Hypothalamus (tissue), 51 donors: ENCODE results near the gene ZFPM1.
A peak's percentile ranks its signal among the peaks of the same experiment; 100 is the strongest.

ENCODE experiments used
- DNase-seq, 51 donors: peaks; one replicate each; lab custom pipeline; 2025; lab: John Stamatoyannopoulos, UW

Gene ZFPM1

DNA sequence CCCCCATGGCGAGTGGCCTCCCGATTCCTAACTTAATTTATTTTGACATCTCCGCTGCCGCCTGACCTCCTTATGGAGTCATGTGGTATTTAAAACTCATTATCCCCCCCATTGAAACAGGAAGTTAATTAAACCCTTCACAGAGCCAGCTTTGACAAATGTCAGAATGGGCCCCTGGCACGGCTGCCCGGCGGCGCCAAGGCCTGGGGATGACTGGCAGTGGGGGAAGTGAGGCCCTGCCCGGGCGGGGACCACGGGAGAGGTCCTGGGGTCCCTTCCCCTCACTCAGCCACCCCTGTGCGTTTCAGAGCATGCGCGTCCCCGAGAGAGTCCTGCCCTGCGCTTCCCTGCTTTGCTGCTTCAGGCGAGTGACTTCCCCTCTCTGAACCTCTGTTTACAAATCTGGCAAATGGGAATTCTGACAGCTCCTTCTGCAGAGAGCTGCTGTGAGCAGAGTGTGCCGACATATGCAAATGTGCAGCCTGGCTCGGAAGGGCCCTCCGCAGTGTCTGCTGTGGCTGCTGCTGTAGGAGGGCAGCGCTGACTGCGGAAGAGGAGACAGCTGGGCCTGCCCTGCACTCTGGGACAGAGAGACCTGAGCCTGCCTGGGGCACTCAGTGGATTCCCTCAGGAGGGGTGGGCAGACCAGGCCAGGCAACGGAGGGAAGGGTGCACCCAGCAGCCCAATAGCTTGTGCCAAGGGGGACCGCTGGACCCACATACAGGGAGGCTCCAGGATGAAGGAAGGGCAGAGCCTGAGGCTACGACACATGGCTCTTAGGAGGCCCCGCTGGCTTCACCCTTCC is 4.4 kb upstream of the ZFPM1 start:
- DNase-seq: no peak

DNA sequence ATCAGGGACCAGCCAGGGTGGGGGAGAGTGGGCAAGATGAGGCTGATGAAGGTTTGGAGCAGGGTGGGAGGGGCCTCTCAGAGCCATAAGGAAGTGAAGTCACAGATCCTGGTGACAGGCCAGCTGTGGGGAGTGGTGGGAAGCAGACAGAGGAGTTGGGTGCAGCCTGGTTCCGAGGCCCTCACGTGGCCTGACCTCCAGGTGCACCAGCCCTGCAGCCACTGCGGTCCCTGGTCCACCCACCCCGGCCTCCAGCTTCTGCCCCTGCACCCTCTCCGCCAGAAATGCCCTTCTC is 3.9 kb upstream of the ZFPM1 start:
- no peak for DNase-seq

DNA sequence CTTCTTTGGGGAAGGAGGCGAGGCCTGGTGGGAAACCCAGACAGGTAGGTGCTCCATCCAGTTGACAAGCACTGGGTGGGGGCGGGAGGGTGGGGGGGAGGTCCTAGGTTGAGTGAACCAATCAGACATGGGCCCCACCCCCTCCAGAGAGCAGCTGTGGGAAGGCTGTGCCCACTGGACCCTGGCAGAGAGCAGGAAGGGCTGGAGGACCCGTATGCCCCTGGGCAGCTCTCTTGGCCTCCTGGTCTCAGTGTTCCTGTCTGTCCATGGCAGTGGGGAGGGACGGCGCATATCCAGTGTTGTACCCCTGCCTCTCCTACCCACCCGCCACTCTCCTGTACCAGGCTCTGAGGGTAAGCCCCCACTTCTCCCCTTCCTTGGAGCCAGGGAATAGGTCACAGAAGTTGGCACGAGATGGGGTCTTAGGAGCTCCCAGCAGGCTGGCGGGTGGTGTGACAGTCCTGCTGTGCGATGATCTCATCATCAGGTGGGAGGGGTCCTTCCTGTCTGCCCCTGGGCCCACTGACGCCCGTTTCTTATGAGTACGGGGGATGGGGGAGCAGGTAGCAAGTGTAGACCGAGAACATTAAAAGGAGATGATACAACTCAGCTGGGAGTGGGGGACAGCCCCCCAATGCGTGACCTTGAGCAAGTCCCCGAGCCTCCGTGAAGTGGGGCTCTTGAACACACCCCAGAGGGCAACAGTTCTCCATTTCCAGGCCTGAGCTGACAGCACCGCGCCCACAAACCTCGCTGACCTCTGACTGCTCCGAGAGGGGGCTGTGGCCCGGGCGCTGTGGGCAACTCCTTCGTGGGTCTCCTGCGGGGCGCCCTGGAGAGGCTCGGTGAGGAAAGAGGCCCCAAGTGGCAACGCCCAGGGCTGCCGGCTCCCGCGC is 1.2 kb upstream of the ZFPM1 start:
- DNase-seq: no peak

DNA sequence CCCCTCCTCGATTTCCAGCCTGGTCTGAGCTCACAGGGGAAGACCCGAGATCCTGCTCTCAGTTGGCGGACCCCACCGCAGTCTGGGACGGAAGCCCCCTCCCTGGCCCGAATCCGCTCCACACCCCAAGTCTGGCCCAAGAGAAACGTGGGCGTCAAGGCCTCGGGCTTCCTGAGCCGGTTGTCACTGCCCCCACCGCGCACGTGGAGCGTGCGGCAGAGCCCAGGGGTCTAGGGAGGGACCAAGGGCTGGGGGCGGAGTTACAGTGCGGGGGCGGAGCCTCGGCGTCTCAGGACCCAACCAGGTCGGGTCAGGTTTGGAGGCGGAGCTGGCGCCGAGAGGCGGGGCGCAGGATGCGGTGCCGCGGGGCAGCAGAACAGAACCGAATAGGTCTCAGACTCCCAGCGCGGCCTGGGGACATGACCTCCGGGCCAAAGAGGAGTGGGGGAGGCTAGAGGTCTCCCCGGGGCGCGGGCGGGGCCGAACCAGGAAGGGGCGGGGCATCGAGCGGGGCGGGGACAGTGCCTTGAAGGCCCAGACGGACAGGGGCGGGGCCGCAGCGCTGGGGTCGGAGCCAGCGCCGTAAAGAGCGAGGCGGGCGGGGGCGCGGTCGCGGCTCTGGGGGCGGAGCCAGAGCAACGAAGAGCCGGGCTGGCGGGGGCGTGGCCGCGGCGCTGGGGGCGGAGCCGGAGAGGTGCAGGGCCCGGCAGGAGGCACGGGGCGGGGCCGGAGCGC is 431 bp upstream of the ZFPM1 start:
- peak; percentile 18 to 95 (median 87) for DNase-seq

DNA sequence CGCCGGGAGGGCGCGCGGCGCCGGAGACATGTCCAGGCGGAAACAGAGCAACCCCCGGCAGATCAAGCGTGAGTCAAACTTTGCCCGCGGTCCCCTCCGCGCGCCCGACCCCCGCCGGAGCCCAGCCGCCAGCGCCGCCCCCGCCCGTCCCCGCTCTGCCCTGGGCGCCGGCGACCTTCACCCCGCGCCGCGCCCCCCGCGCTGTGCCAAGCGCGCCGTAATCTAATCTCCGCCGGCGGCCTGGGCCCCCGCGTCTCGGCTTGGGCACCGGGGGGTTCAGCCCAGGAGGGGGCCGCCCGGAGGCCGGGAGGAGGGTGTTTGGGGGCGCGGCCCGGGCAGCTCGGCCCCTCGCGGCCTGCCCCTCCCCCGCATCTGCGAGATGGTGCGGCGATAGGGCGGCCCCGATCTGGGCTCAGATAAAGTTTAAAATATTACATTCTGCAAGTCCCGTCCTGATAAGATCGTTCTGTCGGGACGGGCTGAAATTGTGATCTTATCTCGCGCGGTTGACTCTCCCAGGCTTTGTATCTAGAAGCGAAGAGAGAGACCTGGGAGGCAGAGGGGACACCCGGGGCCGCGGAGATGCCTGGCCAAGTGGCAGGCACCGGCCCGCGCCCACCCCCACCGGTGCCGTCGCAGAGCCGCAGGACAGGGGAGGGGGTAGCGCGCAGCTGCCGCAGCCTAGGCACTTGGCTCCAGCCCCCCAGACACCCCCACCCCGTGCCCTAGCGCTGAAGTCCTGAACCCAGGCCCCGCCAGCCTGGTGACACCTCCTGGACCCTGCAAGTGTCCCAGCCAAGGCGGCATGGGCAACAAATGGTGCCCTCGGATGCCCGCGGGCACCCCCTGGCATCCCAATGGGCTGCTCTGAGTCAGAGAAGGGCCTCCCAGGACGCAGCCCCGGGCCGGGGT is 787 bp downstream of the ZFPM1 start:
- no peak for DNase-seq

DNA sequence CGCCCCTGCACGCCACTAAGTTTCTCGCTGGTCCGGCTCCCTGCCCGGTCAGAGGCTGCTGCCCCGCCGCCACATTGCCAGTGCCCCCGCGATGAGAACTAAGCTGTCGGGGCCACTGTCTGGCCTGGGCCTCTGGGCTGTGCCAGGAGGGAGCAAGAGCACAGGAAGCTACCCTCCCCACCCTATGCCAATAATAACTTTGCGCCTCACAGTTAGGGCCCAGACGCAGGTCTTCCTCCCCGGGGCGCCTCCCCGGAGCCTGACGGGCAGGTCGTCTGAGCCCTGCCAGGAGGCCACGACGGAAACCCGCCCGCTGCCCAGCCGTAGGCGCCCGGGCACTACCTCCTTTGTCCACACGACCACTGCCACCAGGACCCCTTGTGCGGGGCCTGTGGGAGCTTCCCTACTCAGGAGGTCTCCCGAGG is 1.5 kb downstream of the ZFPM1 start:
- DNase-seq: peak in 1 of 51 donors; percentile 43

DNA sequence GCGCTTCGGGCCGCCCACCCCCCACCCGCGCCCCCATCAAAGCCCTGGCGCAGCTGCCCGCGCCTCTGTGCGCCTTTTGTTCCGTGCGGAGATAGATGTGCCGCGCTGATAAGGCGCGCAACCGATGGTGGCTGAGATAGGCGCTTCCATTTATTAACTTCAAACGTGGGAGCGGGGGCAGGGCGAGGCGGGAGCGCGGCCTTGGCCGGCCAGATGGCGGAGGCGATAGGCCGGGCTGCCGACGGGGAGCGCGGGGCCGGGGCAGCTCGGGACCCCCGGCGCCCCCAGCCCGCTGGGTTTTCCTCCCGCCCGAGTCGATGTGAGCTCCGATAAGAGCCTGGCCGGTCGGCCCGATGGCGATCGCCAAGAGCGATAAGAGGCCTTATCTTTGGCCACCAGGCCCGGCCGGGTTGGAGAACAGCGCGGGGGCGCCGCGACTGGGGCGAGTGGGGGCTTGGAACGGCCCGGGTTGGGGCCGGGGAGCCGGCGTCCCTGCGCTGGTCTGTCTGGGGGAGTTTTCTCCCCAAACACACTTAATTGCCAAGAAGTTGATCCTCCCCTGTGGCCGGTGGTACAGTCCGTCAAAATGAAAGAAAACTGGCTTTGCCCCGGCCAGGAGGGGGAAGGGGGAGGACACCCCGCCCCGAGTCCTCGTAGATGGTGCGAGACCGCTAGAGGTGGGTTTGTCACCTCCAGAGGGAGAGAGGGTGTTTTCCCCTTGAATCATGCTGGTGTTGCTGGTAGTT is 2.7 kb downstream of the ZFPM1 start:
- DNase-seq: peak in 6 of 51 donors; percentile 17 to 55 (median 23)

DNA sequence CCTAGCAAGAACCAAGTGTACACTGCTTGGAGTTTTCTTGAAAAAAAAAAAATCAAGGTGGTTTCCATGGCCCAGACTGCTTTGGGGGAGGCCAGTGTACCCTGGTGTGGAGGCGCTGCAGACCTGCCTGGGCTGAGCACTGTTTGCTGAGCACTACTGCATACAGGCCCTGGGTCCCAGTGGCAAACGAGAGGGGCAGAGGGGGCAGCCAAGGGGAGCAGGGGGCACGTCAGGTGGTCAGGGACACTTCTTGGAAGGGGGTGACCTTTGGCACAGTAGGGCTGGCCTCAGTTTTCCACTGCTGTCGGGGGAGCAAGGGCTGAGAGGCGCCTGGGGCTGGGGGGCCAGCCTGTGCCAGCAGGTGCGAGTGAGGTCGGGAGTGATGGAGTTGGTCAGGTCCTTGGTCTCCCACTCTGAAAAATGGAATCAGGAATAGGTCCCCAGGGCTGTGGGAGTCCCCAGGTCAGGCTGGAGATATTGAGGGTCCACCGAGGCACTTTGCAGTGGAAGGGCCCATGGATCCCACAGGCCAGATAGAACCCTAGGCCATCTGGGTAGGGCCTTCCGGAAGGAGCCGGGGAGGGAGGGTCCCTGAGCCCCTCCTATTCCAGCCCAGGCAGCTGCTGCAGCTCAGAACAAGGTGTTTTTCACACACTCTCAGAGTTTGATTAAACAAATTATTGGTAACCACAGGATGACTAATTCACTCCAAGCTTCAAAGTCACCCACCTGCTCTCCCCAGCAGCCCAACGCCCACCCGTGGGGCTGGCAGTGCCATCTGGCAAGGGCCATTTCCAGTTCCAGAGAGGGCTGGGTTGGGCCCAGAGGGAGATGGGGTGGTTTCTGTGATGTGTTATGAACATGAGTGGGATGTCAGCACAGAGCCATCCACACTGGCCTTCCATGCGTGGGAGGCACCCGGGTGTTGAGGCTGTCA is 3.5 kb downstream of the ZFPM1 start:
- DNase-seq: no peak

DNA sequence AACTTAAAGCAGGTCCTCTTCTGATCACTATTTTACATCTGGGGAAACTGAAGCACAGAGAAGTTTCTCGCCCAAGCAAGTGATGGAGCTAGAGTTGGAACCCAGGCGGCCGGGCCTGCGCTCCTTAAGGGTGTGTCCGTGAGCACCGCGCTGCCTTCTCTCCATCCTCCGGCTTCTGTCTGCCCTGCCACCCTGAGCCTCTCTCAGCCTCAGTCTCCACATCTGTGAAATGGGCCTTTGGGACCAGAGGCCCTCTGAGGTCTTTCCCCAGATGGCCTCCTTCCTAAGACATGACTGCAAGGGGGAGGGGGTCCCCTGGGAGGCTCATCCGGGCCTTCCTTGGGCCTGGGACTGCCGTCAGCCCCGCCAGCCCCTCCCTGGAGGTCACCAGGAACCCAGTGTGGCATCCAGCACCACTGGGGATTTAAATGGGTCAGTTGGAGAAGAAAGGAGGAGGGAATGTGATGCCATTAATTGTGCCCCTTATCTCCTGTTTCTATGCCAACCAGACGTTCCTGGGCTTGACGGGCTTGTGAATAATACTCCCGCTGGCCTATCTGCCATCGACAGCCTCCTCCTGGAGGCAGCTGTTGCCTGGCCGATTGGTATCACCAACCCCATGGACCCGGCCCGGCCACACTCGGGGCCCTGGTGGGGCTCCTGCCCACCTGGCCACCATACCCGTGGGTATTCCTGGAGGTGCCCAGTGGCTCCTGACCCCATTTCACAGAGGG is 5.1 kb downstream of the ZFPM1 start:
- DNase-seq: no peak

DNA sequence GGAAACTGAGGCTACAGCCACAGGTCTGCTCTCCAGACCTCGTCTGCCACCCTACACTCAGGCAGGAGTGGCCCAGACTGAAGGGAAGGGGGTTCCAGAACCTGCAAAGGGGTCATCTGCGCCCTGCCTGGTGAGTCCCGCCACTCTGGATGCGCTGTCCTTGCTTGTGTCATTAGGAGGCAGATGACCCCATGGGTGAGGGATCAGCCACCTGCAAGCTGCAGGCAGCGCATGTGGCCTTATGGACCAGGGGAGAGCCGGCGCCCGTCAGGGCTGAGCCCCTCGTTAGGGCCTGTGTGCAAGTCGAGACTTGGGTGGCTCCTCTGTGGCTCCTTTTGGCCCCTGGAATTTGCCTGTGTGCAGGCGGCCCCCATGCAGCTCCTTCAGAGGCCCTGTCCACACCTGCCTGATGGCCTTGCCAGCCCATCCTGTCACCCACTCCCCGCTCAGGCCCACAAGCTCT is 5.7 kb downstream of the ZFPM1 start:
- no peak for DNase-seq

DNA sequence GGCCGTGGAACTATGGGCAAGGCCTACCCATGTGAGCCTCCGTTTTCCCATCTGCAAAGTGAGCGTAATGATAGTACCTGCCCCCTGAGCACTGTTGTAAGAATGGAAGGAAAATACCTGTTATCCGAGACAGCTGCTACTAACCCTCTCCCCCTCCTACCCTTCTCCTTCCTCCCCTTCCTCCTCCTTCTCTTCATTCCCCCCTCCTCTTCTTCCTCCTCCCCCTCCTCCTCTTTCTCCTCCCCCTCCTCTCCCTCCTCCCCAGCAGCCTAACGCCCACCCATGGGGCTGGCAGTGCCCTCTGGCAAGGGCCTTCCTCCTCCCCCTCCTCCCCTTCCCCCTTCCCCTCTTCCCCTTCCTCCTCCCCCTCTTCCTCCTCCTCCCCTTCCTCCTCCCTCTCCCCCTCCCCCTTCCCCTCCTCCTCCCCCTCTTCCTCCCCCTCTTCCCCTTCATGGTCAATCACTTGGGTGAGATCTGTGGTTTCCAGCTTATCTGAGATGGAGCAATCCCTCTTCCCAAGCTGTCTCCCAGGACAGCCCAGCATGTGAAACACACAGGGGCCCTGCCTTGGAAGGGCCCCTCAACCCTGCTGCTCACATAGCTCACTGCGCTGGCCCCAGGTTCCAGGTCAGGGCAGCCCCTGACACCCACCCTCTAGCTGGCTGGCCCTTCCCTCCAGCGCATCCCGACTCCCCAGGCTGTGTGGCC is 6.4 kb downstream of the ZFPM1 start:
- no peak for DNase-seq

DNA sequence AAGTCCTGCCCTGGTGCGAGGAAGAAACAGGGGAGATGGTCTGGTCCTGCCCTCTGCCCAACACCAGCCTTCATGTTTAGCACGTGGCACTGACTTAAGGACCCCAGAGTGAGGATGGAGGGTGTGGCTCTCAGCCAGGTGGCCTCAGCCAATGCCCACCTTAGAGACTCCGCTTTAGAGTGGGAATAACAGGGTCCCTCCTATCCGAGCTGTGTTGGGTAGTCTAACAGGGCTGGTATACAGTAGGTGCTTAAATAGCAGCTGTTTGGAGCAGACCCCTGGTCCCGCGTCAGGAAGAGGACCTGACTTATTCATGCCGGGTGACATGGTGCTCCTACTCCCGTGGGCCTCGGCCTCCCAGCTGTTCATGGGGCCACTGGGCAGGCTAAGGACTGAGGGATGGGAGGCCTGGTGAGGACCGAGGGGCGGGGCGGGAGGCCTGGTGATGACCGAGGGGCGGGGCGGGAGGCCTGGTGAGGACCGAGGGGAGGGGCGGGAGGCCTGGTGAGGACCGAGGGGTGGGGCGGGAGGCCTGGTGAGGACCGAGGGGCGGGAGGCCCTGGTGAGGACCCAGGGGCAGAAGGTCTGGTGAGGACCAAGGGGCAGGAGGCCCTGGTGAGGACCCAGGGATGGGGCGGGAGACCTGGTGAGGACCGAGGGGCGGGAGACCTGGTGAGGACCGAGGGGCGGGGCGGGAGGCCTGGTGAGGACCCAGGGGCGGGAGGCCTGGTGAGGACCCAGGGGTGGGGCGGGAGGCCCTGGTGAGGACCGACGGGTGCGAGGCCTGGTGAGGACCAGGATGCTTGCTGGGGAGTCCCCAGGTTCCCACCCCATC is 7.6 kb downstream of the ZFPM1 start:
- no peak for DNase-seq

DNA sequence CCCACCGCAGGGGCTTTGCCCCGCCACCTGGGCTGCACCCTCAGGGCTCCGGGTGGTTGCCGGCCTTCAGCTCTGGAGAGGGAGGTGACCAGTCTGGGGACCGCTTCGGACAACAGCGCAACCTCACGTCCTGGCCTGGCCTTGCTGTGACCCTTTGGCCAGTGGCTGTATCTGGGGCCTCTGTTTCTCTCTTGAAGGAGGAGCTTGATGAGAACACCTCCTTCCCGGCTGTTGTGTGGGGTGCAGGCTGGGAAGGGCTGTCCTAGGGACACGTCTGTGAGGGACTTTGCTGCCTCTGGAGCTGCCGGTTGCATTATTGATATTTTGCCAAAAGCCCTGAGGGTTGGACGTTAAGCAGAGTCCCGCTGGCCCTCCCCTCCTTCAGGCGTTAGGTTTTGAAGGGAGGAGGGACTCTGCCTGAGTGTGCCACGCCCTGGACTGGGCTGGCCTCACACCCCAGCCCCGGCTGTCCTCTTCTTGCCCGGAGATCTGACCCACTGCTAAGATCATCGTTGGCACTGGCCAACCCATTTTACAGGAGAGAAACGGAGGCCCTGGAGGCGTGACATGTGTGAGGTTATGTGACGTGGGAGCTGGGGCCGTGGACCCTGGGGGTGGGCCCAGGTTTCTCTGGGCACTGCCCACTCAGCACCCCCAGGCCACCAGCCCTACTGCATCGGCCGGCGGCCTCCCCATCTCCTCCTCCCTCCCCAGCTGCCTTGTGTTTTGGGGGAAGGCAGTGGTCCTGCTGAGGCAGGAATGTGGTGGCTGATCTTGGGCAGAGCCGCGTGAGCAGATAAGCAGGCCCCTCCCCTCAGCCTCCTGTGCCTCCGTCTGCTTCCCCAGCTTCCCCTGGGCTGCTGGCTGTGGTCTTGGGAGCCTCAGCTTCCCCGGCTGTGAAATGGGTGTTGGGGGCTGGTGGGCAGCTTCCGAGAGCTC is 8.5 kb downstream of the ZFPM1 start:
- DNase-seq: no peak

DNA sequence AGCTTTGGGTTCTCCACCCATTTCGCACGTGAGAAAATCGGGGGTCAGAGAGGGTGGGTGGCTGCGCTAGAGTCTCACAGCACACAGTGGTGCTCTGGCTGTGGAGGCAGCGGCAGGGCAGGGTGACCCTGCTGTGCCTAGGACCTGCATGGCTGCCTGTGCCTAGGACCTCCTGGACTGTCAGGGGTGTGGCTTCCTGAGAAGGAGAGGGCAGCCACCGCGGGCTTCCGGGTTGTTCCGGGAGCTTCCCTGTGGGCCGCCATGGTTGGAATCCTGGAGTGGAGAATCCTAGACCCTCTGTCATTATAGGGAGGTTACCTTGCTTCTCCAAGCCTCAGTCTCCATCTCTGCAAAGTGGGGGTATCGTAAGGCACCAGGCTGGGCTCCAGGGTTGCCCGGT is 9.3 kb downstream of the ZFPM1 start:
- DNase-seq: no peak

DNA sequence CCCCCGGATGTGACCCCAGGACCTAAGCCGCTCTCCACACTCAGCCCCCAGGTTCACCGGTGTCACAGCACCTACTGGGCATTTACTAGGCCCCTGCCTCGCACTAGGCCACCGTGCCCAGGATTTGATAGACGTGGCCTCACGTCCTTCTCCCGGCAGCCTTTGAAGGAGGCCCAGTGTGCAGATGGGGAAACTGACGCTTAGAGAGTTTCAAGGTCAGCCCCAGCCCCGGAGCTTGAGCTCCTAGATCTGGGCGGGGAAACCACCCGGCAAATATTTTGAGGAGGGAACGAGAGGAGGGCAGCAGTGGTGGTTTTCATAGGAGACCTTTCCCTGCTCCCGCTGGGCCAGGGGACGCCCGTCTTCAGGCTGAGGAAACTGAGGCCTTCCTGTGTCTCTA is 10.3 kb downstream of the ZFPM1 start:
- no peak for DNase-seq
